NCI-H82 treated with DMSO at 0.1 percent for 48 hours (cell line): ENCODE results near the gene AK4.
A peak's percentile ranks its signal among the peaks of the same experiment; 100 is the strongest.
"Not testable (repeated sequence)": the region's sequence is repeated elsewhere in the genome, so short reads cannot be mapped to it uniquely, and the experiment has no call there.

Experiments
- DNase-seq: peaks from one replicate; lab custom pipeline; 2025; ENCODE audit not compliant: unreplicated experiment; lab: John Stamatoyannopoulos, UW

The AK4 gene

DNA sequence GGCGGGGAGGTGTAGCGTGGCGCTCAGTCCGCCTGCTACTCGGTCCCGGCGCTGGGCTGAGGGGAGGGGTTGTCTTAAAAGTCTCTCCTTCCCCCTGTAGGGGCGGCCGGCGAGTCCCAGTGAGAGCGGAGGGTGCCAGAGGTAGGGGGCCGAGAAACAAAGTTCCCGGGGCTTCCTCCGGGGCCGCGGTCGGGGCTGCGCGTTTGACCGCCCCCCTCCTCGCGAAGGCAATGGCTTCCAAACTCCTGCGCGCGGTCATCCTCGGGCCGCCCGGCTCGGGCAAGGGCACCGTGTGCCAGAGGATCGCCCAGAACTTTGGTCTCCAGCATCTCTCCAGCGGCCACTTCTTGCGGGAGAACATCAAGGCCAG lies at the start of gene AK4:
TSS of gene AK4 (plus strand) at position 26 of the 370 bp plus-strand sequence. CDS start at position 231, 205 bp downstream.
- DNase-seq = not testable (repeated sequence)

GRCh38 chr1:65103807-65104206 lies 44.2 kb upstream of the AK4 start:
- DNase-seq = no peak

DNA sequence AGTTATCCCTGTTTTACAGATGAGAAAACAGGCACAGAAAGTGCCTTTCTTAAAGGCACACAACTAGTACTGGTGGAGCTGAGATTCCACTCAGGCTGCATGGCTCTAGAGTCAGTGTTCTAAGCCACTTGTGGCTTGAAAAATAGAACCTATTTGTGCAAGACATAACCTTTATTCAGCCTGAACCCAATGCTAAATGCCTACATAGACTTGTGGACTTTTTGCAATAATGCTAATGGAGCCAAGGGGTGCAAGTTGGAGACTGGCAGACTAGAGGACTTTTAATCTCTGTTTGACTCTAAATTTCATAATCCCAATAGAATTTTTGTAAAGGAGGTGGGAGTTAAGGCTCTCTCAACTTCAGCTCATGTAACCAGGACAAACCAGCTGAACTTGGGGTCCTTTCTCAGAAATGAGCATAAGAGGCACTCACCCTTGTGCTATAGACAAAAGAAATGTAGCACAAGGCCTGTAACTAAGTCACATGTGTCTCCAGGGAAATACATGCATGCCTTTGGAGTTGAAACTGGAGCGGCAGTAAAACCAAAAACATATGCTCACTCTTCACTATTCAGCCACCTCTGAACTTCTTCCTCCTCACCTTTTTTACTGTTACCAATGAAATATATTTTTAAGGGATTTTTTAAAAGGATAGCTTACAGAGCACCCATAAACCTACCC lies 43.0 kb upstream of the AK4 start:
- no peak for DNase-seq

DNA sequence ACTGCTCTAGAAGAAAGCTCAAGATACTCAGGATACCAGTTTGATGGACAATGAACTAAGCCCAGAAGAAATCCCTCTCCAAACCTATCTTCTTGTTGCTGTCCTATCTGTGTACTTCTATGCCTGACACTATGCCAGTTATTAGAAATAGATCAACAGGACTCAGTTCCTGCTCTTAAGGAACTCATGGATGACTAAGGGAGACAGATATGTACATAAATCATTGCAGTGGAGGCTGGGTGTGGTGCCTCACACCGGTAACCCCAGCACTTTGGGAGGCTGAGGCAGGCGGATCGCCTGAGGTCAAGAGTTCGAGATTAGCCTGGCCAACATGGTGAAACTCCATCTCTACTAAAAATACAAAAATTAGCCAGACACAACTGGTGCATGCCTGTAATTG lies 42.4 kb upstream of the AK4 start:
- DNase-seq = no peak

DNA sequence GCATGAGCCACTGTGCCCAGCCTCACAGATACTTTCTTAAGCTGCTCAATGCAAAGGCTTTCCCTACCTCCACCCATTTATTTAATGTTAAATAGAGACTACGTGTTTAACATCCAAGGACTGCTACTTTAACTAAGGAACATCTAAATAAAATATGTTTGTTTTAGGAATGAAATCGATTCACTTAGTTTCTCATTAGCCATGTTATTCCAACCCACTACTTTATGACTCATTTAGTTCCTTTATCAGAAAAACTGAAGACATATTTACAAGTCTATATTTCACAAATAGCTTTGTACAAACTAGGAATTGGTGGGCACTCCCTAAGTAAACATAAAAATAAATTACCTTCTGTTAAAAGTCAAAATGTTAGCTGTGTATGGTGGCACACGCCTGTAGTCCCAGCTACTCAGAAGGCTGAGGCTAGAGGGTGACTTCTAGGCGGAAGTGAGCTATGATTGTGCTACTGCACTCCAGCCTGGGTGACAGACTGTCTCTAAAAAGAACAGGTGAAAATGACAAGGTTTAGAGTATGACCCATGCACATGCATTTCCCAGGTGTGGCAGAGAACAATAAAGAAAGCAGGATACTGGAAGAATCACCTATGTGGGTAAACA lies 39.9 kb upstream of the AK4 start:
- no peak for DNase-seq

- peak; percentile 24 for DNase-seq
These were observed 38.5 kb upstream of the AK4 start for GRCh38 chr1:65109487-65109886.

GRCh38 chr1:65112811-65113210 lies 35.2 kb upstream of the AK4 start:
- no peak for DNase-seq

- DNase-seq = no peak
These were observed 34.7 kb upstream of the AK4 start for GRCh38 chr1:65113298-65113697.

DNA sequence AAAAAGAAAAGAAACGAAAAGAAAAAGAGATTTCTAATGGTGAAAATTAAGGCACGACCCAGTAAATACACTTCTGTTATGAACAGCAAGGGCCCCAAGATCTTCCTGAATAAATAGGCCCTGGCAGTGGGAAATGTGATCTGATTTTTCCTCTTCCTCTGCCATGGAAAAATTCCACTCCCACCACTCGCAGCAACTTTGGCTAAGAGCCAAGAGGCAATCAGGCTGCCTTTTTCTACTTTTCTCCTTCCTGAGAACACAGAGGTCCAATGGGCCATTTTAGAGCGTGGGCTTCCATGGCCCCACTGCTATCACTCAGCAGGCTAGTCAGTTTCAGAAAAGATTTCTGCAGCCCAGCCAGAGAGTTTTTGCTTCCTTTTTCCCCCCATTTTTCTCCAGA lies 33.7 kb upstream of the AK4 start:
- DNase-seq = no peak

GRCh38 chr1:65119951-65120350 lies 28.1 kb upstream of the AK4 start:
- no peak for DNase-seq

GRCh38 chr1:65129104-65129503 lies 18.9 kb upstream of the AK4 start:
- not testable (repeated sequence) for DNase-seq

DNA sequence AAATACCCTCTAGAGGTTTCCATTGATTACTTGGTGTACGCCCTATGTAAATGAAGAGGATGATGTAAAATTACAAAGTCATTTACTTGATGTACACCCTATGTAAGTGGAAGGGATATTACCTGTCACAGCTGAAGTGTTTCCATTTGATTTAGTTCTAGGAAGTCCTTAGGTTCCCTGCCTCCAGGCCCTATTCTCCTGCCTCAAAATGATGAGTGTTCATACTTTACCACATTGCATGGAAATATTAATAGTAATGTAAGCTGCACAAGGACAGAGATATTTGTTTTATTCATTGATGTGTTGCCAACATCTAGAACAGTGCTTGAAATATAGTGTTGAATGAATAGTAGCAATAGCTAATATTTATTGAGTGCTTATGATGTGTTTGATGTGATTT lies 9.5 kb upstream of the AK4 start:
- DNase-seq = no peak

GRCh38 chr1:65139793-65140192 lies 8.2 kb upstream of the AK4 start:
- DNase-seq = not testable (repeated sequence)

- no peak for DNase-seq
These were observed 6.6 kb upstream of the AK4 start for GRCh38 chr1:65141394-65141793.

DNA sequence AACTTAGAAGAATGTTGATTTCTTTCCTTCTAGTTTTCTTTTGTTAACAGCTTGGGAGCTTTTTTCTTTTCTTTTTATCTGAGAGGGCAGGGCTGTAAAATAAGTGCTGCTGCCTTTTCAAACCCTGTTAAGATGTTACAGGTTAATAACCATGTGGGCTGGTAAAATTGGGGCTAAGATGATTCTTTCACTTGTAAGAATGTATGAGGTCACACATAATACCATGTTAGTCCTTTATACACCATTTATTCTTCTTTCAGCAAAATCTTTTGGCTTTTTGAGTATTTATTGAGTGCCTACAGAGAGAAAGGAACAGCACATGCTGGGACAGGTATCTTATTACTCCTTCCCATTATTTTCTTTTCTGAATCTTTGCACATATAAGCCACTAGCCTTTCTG lies 6.1 kb upstream of the AK4 start:
- DNase-seq = no peak

DNA sequence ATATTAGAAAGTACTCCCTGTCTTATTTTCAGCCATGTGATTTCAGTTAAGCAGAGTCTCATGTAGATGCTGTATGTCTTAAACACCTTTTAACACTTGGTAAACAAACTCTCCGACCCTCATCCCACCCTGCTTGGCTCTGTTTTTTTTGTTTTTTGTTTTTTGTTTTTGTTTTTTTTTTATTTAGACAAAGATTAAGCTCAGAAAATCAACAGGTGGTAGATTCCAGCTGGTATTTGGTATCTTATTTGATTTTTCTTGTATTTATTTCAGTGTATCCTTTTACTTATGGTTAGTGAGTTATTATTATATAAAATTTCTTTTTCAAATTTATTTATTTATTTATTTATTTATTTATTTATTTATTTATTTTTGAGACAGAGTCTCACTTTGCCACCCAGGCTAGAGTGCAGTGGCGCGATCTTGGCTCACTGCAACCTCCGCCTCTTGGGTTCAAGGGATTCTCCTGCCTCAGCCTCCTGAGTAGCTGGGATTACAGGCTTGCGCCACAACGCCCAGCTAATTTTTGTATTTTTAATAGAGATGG lies 4.8 kb upstream of the AK4 start:
- DNase-seq = not testable (repeated sequence)

DNA sequence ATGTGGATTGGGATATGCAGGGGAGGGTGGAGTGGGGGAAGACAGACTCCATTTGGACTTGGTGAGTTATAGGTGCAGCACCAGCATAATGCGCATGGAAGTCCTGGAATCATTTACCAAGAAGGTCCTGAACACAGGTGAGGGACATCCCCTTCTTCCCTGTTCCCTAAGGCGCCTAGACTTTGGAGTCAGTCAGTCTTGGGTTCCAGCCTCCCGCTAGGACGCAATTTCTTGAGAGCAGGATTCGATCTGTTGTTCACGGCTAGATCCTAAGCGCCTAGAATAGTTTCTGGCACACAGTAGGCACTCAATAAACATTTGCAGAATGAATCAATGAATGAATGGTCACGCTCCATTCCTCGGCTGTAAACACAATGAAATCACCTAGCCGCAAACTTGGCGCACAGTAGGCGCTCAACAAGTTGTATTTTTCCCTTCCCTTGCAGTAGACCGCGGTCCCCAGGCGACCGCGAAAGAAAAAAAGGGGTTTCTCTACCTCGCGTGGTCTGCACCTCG lies 1.0 kb upstream of the AK4 start:
- DNase-seq = no peak

DNA sequence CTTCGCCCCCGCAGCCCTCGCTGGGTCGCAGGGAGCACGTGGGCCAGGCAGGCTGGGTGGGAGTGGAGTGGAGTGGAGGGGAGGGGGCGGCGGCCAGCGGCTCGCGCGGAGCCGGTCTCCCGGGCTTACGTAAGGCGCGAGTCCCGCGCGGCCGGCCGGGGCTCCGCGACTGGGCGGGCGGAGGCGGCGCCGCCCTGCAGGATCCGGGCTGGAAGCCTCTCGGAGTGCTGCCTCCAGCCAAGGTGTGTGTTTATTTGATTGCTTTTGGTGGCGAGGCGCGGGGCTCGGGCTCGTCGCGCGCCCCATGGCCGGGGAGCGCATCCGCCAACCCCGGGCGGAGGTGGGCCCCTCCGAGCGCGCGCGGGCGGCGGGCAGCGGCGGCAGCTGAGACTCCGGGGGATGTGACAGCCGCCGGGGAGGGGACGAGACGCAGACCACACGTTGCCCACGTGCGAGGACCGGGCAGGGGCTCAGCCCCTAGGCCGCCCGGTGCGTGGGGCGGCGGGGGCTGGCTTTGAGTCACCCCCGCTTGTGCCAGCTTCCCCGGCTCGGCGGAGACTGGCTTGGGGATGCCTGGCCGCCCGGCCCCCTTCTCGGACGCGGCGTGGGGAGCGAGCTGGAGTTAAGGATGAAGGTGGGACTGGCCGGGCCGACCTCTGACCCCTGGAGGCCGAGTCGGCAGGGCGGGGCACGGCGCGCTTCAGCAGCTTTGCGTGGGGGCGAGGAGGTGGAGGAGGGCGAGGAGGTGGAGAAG lies 402 bp upstream of the AK4 start:
- DNase-seq = no peak

GRCh38 chr1:65148548-65149350 lies 746 bp downstream of the AK4 start:
- DNase-seq = peak; percentile 22

DNA sequence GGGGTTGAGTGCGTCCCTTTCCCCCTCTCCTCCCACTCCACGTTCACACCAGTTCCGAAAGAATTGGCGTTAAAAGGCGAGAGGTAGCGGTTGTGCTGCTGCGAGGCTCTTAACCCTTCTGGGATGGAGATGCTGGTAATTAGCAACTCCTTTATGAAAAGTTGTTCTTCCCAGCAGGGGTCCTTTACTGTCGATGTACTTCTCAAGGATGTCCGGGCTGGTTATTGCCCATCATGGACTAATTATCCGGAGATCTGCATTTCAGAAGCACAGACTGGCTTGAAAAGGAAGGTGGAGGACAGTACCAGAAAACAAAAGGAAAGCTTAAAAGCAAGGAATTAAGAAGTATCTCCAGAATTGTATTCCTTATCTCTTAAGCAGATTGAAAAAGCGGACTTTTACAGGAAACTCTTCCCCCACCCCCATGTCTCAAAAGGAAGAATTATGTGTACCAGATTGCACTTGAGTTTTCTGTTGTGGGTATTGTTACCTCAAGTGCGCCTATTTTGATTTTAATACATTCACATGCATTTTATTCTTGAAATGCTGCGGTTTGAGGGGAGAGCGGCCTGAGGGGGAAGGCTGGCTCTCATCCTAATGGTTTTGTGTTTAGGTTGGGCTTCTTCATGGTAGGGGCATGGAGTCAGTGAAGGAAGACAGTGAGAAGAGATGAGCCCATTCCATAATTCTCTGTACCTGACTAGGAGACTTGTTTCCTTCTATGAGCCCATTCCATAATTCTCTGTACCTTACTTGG lies 1.5 kb downstream of the AK4 start:
- DNase-seq = no peak
